GM18498 (cell line): Measurements from ENCODE around the gene MEGF6.
"Not testable (repeated sequence)": the region's sequence is repeated elsewhere in the genome, so short reads cannot be mapped to it uniquely, and the experiment has no call there.

Experiments
- ATAC-seq: cut with Tn5 transposase; IDR thresholded peaks from one replicate; pipeline ENCODE4 v1.9.1; 2021; ENCODE audit warnings: mild to moderate bottlenecking, moderate library complexity; ENCODE audit not compliant: unreplicated experiment

Gene MEGF6

GRCh38 chr1:3630914-3631313, 19.6 kb upstream of the MEGF6 start:
- ATAC-seq: no peak

DNA sequence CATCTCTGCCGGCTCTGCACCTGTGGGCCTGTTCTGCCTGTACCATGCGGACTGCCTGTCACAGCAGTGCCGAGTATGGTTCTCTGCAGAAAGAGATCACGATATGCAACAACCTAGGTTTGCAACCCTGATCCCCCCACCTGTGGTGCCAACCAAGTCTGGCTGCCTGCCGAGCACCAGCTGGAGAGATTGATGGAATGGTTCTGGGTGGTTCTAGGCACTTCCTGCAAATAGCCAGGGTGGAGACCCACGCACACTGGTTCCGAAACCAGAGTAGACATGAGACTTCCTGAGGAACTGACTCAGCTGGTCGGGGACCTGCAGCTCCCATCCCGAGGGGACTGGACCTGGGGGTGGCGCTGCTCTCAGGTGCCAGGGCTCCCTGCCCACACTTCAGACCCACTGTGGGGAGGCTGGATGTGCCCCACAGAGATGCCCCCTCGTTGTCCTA, 18.9 kb upstream of the MEGF6 start:
- ATAC-seq: no peak

- no peak for ATAC-seq
These were observed 18.4 kb upstream of the MEGF6 start for GRCh38 chr1:3629561-3630160.

DNA sequence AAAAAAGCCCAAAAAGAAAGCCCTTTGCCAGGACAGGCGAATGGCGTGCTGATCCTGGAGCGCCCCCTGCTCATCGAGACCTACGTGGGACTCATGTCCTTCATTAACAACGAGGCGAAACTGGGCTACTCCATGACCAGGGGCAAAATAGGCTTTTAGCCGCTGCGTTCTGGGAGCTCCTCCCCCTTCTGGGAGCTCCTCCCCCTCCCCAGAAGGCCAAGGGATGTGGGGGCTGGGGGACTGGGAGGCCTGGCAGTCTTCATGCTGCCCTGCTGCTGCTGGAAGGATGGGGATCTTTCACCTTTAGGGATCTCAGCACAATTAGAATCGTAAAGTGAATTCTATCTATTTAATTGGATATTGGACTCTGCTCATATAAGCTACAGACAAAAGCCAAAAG, 17.1 kb upstream of the MEGF6 start:
- no peak for ATAC-seq

DNA sequence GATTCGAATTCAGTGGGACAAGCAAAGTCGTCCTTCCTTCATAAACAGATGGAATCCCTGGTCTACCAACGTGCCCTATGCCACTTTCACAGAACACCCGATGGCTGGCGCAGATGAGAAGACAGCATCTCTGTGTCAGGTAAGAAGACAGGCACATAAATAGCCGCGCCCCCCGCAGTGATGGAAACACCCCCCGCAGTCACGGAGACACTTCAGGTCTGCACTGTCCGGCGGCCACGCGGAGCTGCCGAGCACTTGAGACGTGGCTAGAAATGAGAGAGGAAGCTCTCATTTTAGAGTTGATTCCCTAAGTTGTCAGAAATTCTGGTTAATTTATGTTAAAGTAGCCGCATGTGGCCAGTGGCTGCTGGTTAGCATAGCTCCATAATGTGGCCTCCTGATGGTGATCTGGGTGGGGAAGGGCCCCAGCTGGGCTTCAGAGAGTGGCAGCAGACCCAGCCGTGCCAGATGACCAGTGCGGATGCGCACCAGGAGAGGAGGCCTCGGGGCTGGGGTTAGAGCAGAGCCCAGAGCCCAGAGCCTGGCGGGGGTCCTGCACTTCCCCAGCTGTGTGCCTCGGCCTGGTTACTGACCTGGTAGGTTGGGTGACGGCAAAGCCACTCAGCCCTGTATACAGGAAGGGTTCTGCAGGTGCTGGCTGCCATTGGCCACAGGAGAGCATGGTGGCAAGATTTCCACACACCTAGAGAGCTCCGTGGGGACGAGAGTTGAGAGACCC, 16.4 kb upstream of the MEGF6 start:
- no peak for ATAC-seq

DNA sequence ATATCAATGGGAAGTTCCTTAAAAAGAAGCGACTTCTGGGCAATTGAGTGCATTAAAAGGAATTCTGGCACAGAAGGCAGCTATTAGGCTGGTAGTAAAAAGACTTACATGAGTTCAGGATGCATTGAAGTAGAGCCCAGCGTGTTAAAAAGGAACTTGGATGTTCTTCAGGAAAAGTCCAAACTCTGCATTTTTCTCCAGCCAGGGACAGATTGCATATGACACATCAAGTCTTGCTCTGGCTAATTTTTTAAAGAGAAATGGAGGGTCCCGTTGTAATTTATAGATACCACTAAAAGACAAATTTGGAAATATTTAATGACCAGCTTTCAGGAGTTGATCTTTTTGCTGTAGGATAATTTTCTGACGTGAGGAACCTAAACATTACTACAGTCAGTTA, 14.7 kb upstream of the MEGF6 start:
- ATAC-seq: no peak

- no peak for ATAC-seq
These were observed 14.0 kb upstream of the MEGF6 start for GRCh38 chr1:3625151-3625907.

GRCh38 chr1:3624200-3625136, 13.2 kb upstream of the MEGF6 start, which contains the start of gene TPRG1L:
Gene TPRG1L (plus strand): TSS chr1:3625015. CDS start chr1:3625073, 58 bp downstream.
- ATAC-seq: peak; percentile 94

DNA sequence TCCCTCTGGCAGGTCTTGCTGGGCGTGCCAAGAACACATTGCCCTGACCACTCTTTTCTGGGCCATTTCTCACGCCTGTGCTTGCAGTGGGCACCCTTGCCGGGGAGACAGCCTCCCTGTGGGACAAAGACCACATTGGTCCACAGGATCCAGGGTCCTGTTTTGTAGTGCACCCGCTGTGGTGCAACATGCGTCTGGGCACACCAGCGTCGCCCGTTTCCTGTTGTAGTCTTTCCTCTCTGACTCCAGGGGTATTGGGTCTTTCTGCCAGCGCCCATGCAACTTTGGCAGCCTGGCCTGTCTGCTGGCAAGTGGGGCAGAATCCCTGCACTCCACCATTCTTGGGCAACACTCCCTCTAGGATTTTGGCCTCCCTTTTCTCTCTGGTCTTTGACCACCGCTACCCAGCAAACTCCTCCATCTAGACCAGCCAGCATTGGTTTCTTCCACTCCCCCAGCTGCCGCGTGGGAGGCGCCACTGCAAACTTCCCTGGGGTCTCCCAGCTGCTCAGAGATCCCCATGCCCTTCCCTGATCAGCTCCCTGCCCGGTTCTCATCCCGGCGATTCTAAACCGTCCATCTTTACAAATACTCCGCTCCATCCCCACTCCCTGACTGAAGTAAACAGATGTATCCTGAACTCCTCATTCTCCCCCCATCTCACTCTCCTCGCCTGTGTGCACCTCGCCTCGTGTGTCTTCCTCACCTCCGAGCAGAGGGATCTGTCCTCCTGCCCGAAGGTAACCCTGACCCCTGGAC, 12.3 kb upstream of the MEGF6 start:
- ATAC-seq: no peak

DNA sequence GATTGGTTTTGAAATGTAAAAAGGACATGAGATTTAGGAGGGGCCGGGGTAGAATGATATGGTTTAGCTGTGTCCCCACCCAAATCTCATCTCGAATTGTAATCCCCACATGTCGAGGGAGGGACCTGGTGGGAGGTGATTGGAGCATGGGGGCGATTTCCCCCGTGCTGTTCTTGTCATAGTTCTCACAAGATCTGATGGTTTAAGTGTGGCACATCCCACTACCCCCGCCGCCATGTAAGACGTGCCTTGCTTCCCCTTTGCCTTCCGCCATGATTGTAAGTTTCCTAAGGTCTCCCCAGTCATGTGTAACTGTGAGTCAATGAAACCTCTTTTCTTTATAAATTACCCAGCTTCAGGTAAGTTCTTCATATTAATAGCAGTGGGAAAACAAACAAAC, 10.8 kb upstream of the MEGF6 start:
- not testable (repeated sequence) for ATAC-seq

- ATAC-seq: not testable (repeated sequence)
These were observed 9.9 kb upstream of the MEGF6 start for GRCh38 chr1:3621151-3621671.

GRCh38 chr1:3620708-3621107, 9.4 kb upstream of the MEGF6 start:
- no peak for ATAC-seq

DNA sequence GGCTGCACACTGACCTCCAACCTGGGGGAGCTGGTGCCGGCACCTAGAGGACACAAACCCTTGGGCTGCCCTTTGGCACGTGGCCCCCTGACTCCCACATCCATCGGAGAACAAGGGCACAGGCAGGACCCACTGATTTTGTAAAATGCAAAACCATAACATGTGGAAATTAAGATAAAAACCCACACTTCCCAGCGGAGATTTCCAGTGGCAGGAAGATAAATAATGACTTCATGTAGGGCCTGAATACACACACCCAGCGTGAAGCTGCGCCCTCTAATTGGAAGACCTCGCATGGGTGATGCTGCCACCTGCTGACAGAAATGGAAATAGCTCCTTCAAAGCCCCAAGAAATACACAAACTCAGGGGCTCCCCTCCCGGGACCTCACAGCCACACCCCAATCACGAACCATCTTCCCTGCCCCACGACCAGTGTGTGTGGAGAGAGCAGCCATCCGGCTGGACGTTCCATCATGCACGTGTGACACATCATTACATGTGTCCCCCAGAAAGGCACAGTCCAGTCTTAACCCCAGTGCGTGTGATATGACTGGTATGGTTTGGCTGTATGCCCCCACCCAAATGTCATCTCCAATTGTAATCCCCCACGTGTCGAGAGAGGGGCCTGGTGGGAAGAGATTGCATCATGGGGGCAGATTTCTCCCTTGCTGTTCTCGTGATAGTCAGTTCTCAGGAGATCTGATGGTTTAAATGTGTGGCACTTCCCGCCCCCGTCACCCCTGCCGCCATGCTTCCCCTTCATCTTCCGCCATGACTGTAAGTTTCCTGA, 7.8 kb upstream of the MEGF6 start:
- peak; percentile 61 for ATAC-seq

GRCh38 chr1:3618531-3618880, 7.2 kb upstream of the MEGF6 start:
- no peak for ATAC-seq

DNA sequence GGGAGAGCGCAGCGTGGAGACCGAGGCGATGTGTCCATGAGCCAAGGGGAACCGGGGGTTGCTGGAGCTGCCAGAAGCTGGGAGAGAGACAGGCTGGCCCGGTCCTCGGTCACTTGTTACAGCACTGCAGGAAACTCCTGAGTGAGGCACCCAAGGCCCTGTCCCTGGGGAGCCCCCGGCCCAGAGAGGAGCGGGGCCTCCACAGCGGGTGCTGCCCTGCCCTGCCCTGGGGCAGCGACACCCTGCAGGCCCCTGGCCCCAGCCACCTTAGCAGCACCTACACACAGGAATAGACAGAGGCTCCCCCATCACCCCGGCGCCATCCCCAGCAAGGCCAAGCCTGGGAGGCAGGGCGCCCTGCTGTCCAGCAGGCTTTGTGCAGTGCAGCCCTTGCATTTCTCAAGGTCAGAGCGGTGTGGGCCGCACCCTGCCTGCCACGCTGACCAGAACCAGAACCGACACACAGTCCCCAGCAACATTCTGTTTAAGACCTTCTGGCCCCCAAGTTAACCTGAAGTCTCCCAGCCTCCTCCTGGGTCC, 6.6 kb upstream of the MEGF6 start:
- ATAC-seq: no peak

GRCh38 chr1:3616861-3617260, 5.6 kb upstream of the MEGF6 start:
- ATAC-seq: no peak

DNA sequence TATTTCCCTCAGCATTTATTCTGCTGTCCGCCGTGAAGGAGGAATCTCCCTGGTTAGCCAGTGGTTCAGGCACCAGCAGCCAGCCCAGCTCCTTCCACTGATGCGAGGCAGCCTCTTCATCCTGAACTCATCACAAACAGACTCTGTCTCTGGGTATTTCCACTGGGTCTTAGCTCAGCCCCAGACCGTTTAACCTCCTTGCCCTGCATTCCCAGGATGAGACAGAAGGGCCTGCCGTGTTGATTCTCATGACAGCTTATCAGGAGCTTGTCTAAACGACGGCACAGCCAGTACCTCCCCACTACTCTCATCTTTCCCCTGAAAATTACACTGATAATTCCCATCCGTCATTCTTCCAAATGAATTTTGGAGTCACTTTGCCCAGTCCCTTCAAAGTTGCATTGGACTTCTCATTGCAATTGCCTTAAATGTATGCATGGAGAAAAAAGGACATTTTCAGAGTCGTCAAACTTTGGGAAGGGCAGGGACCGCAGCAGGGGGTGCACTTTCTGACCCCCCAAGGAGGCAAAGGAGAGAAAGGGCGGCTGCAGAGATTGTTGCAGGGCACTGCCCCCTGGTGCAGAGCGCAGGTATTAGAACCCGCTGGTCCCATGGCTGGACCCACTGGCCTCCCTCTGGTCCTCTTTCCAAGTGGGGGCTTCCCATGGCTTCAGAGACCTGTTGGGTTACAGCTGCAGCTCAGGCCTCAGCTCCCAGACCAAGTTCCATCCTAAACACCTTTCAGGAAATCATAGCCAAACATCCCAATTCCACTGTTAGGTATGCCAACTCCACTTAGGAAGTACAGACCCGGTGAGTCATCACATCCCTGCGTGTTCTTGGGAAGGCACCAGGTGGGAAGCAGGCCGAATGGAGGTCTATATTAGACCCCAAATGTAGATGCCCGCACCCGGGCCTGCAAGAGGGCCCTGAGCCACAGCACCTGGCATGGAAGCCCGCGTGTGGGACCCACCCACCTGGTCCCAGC, 3.7 kb upstream of the MEGF6 start:
- ATAC-seq: no peak

GRCh38 chr1:3612123-3612522, 815 bp upstream of the MEGF6 start:
- ATAC-seq: no peak
